ENCODE data around the gene RPS6KA4.
A peak's percentile ranks its signal among the peaks of the same experiment; 100 is the strongest.

RPS6KA4 gene

GRCh38 chr11:64349404-64349803 lies 9.6 kb upstream of the RPS6KA4 start:
- DNase-seq: no peak

GRCh38 chr11:64351136-64351631 lies 7.8 kb upstream of the RPS6KA4 start:
- no peak for DNase-seq

GRCh38 chr11:64352099-64352994 lies 6.6 kb upstream of the RPS6KA4 start:
- no peak for DNase-seq

- DNase-seq: no peak
Measured at GRCh38 chr11:64352995-64353714, 5.8 kb upstream of the RPS6KA4 start.

- no peak for DNase-seq
Measured at GRCh38 chr11:64353715-64354506, 5.1 kb upstream of the RPS6KA4 start.

- DNase-seq: no peak
Measured at GRCh38 chr11:64355078-64355940, 3.7 kb upstream of the RPS6KA4 start.

GRCh38 chr11:64356498-64357411 lies 2.2 kb upstream of the RPS6KA4 start:
- DNase-seq: peak; percentile 65

GRCh38 chr11:64357446-64357845 lies 1.5 kb upstream of the RPS6KA4 start:
- no peak for DNase-seq

- DNase-seq: no peak
Measured at GRCh38 chr11:64357904-64358535, 942 bp upstream of the RPS6KA4 start.

GRCh38 chr11:64358536-64358906 lies 441 bp upstream of the RPS6KA4 start:
- no peak for DNase-seq

- peak; percentile 39 for DNase-seq
Measured at GRCh38 chr11:64359712-64360445, 917 bp downstream of the RPS6KA4 start.

- no peak for DNase-seq
Measured at GRCh38 chr11:64360448-64360921, 1.5 kb downstream of the RPS6KA4 start.

GRCh38 chr11:64361659-64362058 lies 2.7 kb downstream of the RPS6KA4 start:
- DNase-seq: no peak

- no peak for DNase-seq
Measured at GRCh38 chr11:64362339-64362738, 3.4 kb downstream of the RPS6KA4 start.

- DNase-seq: no peak
Measured at GRCh38 chr11:64364435-64364834, 5.5 kb downstream of the RPS6KA4 start.

- DNase-seq: no peak
Measured at GRCh38 chr11:64364911-64365310, 5.9 kb downstream of the RPS6KA4 start.

GRCh38 chr11:64366751-64367150 lies 7.8 kb downstream of the RPS6KA4 start:
- DNase-seq: no peak

- DNase-seq: no peak
Measured at GRCh38 chr11:64367931-64368672, 9.1 kb downstream of the RPS6KA4 start.

GRCh38 chr11:64368673-64369074 lies 9.7 kb downstream of the RPS6KA4 start:
- no peak for DNase-seq
